Measurements from ENCODE around the gene CRACR2A.

DNA sequence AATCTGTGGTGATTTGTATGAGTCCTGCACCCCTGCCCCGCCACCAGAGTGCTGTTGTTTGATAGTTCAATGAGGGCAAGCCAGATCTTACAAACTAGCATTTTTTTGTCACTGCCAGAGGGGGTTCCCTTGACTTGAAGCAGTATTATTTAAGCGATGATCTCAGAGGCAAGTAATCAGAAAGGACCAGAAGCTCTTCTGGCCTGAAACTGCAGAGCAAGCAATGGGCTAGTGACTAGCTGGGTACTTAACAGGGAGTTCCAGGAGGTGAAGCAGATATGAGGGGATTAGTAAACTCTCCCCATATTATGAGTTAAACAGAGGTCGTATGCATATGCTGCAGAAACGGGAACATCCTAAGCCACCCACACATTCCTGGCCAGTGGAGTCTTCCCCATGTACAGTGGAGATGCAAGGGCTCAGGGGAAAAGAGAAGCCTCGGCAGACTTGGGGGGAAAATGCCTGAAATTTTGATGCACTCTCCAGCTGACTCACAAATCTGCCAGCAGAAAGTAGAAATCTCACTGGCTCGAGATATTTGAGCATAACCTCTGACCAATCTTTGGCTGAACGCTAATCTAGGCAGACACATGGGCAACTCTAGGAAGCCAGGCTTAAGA is 8.3 kb upstream of the CRACR2A start:
- TF ChIP-seq, protein P1, sequence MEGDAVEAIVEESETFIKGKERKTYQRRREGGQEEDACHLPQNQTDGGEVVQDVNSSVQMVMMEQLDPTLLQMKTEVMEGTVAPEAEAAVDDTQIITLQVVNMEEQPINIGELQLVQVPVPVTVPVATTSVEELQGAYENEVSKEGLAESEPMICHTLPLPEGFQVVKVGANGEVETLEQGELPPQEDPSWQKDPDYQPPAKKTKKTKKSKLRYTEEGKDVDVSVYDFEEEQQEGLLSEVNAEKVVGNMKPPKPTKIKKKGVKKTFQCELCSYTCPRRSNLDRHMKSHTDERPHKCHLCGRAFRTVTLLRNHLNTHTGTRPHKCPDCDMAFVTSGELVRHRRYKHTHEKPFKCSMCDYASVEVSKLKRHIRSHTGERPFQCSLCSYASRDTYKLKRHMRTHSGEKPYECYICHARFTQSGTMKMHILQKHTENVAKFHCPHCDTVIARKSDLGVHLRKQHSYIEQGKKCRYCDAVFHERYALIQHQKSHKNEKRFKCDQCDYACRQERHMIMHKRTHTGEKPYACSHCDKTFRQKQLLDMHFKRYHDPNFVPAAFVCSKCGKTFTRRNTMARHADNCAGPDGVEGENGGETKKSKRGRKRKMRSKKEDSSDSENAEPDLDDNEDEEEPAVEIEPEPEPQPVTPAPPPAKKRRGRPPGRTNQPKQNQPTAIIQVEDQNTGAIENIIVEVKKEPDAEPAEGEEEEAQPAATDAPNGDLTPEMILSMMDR (IDR thresholded peaks at IDR 0.05), result no peak
- no peak for TF ChIP-seq POLR2A (IDR thresholded peaks at IDR 0.05)
